HepG2 (cell line): ENCODE results near the gene DDX59. TPM values are rescaled to one million over a fixed set of nuclear protein-coding genes. Genes with fewer than 3 reads are reported as not detected.

Experiments used
- ATAC-seq: fragments of 200-7000 bp; cut with Tn5 transposase; 3 replicates; pipeline ENCODE4 v1.9.1; 2020; ENCODE audit warnings: mild to moderate bottlenecking, moderate library complexity
- BruUV-seq: library from RNA; stranded (reverse); fragments of 400-500 nt; replicated peaks from 2 replicates; lab custom pipeline; 2021; lab: Mats Ljungman, UMichigan
- CTCF ChIA-PET: fragments of 300-600 bp; formaldehyde crosslinking; extraction: SDS; loops from one replicate; lab custom pipeline; 2021; ENCODE audit warnings: low total read pairs, inconsistent platforms, low intra/inter-chr PET ratio; lab: Yijun Ruan, JAX
- POLR2A ChIA-PET: fragments of 350-600 bp; sonication (Branson Sonifier 250); formaldehyde crosslinking; loops from one replicate; lab custom pipeline; 2020; ENCODE audit warnings: antibody characterized with exemption, inconsistent platforms; lab: Yijun Ruan, JAX
- DNase-seq: peaks from one replicate; pipeline ENCODE4 v3.0.0-alpha.2; 2015; ENCODE audit warnings: low spot score
- FAIRE-seq: peaks from 3 replicates; lab custom pipeline; 2011; peaks lifted over from hg19 to GRCh38; lab: Jason Lieb, UNC
- H2AFZ ChIP-seq: one replicate; pipeline ENCODE4 v1.6.1; 2011; ENCODE audit warnings: low read length, inconsistent platforms
- H3K27ac ChIP-seq: fragments of 300-600 bp; 3 replicates; pipeline ENCODE4 v1.8.0; 2011; ENCODE audit warnings: mixed run types, mild to moderate bottlenecking, mixed read lengths, low read length, inconsistent platforms; ENCODE audit not compliant: insufficient read depth; ENCODE audit errors: extremely low read length
- H3K27me3 ChIP-seq, 2 experiments: fragments of 200-600 bp in 1 of 2; 2 replicates in 1 of 2; 3 replicates in 1 of 2; pipeline versions ENCODE4 v1.6.0 to v1.8.0; 2011; ENCODE audit warnings: low read length in 2 of 2, mild to moderate bottlenecking in 2 of 2, moderate library complexity in 2 of 2, inconsistent platforms in 1 of 2; ENCODE audit not compliant: insufficient read depth in 2 of 2, control insufficient read depth in 1 of 2
- H3K36me3 ChIP-seq, 2 experiments: fragments of 200-600 bp in 1 of 2; replicated peaks in 1 of 2; 2 replicates in 1 of 2; 3 replicates in 1 of 2; pipeline versions ENCODE4 v1.5.1 to v1.8.0; 2011; ENCODE audit warnings: low read length in 2 of 2, inconsistent platforms in 1 of 2; ENCODE audit not compliant: insufficient read depth in 2 of 2, control insufficient read depth in 1 of 2
- H3K4me1 ChIP-seq: 2 replicates; pipeline ENCODE4 v1.5.1; 2012; ENCODE audit warnings: low read length, inconsistent platforms; ENCODE audit not compliant: insufficient read depth
- H3K4me2 ChIP-seq: 2 replicates; pipeline ENCODE4 v1.6.0; 2011; ENCODE audit warnings: low read depth, low read length, inconsistent platforms
- H3K4me3 ChIP-seq, 3 experiments: fragments of 200-600 bp in 1 of 3; sonication (generic), shearing (Covaris generic) in 1 of 3; replicated peaks in 1 of 3; 2 replicates each; pipeline ENCODE4 v1.5.1; 2011 to 2016; ENCODE audit warnings: low read length in 3 of 3, inconsistent platforms in 2 of 3, low read depth in 2 of 3, mild to moderate bottlenecking in 2 of 3, control low read depth in 1 of 3, mixed read lengths in 1 of 3; ENCODE audit not compliant: insufficient read depth in 1 of 3
- H3K79me2 ChIP-seq: one replicate; pipeline ENCODE4 v1.6.1; 2011; ENCODE audit warnings: low read length, inconsistent platforms; ENCODE audit not compliant: insufficient read depth
- H3K9ac ChIP-seq: 2 replicates; pipeline ENCODE4 v1.6.0; 2011; ENCODE audit warnings: mild to moderate bottlenecking, low read depth, low read length, inconsistent platforms; ENCODE audit not compliant: insufficient read depth
- H3K9me3 ChIP-seq: 2 replicates; pipeline ENCODE4 v1.5.1; 2012; ENCODE audit warnings: mild to moderate bottlenecking, low read length
- H4K20me1 ChIP-seq: 2 replicates; pipeline ENCODE4 v1.6.0; 2011; ENCODE audit warnings: inconsistent platforms, mild to moderate bottlenecking, low read length, moderate library complexity; ENCODE audit not compliant: insufficient read depth
- CEBPG ChIP-seq: IDR thresholded peaks from 2 replicates; pipeline ENCODE4 v1.6.1; 2016
- GATA4 ChIP-seq: sonication (generic); IDR thresholded peaks from 2 replicates; pipeline ENCODE4 v1.6.1; 2016; ENCODE audit warnings: antibody characterized with exemption, low read depth, borderline replicate concordance
- PAXIP1 ChIP-seq: sonication (generic); formaldehyde crosslinking; conservative IDR thresholded peaks from 2 replicates; pipeline ENCODE4 v1.4.0; 2020; ENCODE audit warnings: mild to moderate bottlenecking, missing genetic modification reagents, moderate library complexity
- SCMH1 ChIP-seq: sonication (generic); formaldehyde crosslinking; IDR thresholded peaks from 2 replicates; pipeline ENCODE4 v1.9.0; 2021; ENCODE audit warnings: missing genetic modification reagents, mild to moderate bottlenecking, borderline replicate concordance
- SIX4 ChIP-seq: sonication (generic); formaldehyde crosslinking; IDR thresholded peaks from 2 replicates; pipeline ENCODE4 v1.4.0; 2020; ENCODE audit warnings: missing genetic modification reagents
- SKIL ChIP-seq: sonication (generic); formaldehyde crosslinking; IDR thresholded peaks from 2 replicates; pipeline ENCODE4 v1.8.0; 2022; ENCODE audit warnings: missing genetic modification reagents, mild to moderate bottlenecking, moderate library complexity, borderline replicate concordance
- ZNF549 ChIP-seq: sonication (generic); formaldehyde crosslinking; IDR thresholded peaks from 2 replicates; pipeline ENCODE4 v1.5.0; 2020; ENCODE audit warnings: missing genetic modification reagents
- WGBS: methylation state at CpG from one replicate; pipeline ENCODE4 v1.1.6; 2017; ENCODE audit warnings: low lambda C conversion rate; 5-methylcytosine and 5-hydroxymethylcytosine counted together
- in situ Hi-C: cut with HindIII; loops from 2 replicates; pipeline ENCODE4 v1.10.0; 2017; ENCODE audit warnings: low pct_unique_long_range_greater_than_20kb; ENCODE audit not compliant: extremely low pct_ligation_motif_present
- intact Hi-C: fragments of 100-400 bp; cut with micrococcal nuclease; formaldehyde crosslinking; loops from one replicate; pipeline ENCODE4 v1.10.0; 2022; ENCODE audit not compliant: unreplicated experiment
- polyA plus RNA-seq, 8 experiments: library from polyadenylated mRNA; depleted of rRNA in 3 of 8; stranded (reverse) in 7 of 8; unstranded in 1 of 8; fragments of >200 nt; fragmentation: Illumina TruSeq in 4 of 8; extraction: Trizol in 4 of 8; gene quantifications; 2 replicates each; pipeline versions ENCODE4 v1.2.1 to v1.2.3, GENCODE V29; 2011 to 2016; ENCODE audit warnings: low read depth in 4 of 8, missing spikeins in 1 of 8, mixed read lengths in 1 of 8; ENCODE audit not compliant: insufficient read depth in 1 of 8
- total RNA-seq, 5 experiments: library from RNA; depleted of rRNA; stranded (reverse); fragments of >200 nt; fragmentation: Illumina TruSeq; extraction: Trizol; gene quantifications; 2 replicates each; pipeline ENCODE4 v1.2.3, GENCODE V29; 2016; ENCODE audit warnings: low read depth in 1 of 5

The DDX59 gene
- total and polyA plus RNA-seq, 2 of the 13 experiments (the other 11 are each of a cell fraction or from before 2014, with no cell fraction given) = 12.1 to 14.8 TPM

GRCh38 chr1:200669314-200670241 is at the start of gene DDX59 (continued):
- peak; percentile 58 for TF ChIP-seq PAXIP1 (CRISPR knock-in tag)
- TF ChIP-seq SCMH1 (CRISPR knock-in tag) = no peak
- TF ChIP-seq GATA4 = no peak
- TF ChIP-seq SIX4 (CRISPR knock-in tag) = no peak
- peak; percentile 67 for TF ChIP-seq CEBPG (CRISPR knock-in tag)
- TF ChIP-seq, all 625 proteins: peak for 318

GRCh38 chr1:200714504-200715187 is 44.9 kb upstream of the DDX59 start:
- 40% methylated on average over 2 of the region's 2 CpGs for WGBS

More at GRCh38 chr1:200714504-200715187, 44.9 kb upstream of the DDX59 start:
- in situ Hi-C loops (no loop called here), intact Hi-C loops (no loop called here)
- DNase-seq (no peak), FAIRE-seq (no peak), ATAC-seq (no peak)
- Histone ChIP-seq H3K4me3 (no peak overlapping the region), H4K20me1 (no peaks in the 10 kb centered on the region), H3K4me1 (no peaks in the 10 kb centered on the region), H3K27ac (no peak overlapping the region), H3K36me3 (no peaks in the 10 kb centered on the region), H3K9me3 (no peaks in the 10 kb centered on the region), H3K27me3 (no peaks in the 10 kb centered on the region), H3K9ac (no peak overlapping the region), H3K79me2 (no peaks in the 10 kb centered on the region), H3K4me2 (no peak overlapping the region)
- CTCF ChIA-PET = no interaction called here
- no TSS peak for BruUV-seq
- TF ChIP-seq ZNF549 (CRISPR knock-in tag) (no peak), SKIL (CRISPR knock-in tag) (no peak)
- TF ChIP-seq, all 625 proteins: peak for 0
- POLR2A ChIA-PET = interaction anchor here (1.0 kb wide), 1 partner anchor 45 kb away, joined by 4 read pairs; the partner anchor contains the start of gene DDX59
- no peak overlapping the region for H2AFZ ChIP-seq
